ENCODE data around the gene TMX4. TPM values are rescaled to one million over a fixed set of nuclear protein-coding genes. Genes with fewer than 3 reads are reported as not detected.

The TMX4 gene
- total and polyA plus RNA-seq, 2 donors (not counting 3 experiments of a cell fraction or from before 2014, with no cell fraction given) = 6.5 to 30.3 TPM

DNA sequence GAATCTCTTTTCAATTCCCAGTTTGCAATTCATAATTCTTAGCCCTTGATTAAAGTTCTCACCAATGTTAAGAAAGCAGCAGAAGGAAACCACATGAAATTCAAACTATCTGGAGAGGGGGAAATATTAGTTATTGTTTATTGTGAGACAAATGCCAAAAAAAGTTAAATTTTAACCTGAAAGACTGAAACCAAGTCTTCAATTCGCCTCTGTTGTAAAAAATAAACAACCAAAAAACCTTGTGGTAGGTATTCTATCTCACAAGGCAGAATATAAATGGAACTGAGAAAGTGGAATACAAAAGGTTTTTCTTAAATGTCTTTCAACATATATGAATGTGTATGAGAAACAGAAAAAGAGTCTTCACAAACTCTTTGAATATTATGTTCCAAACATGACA lies 24.8 kb downstream of the TMX4 start:
- Histone ChIP-seq H3K27me3 (ENCODE audit: control insufficient read depth in 2 of 2, insufficient read depth in 2 of 2, low read length in 2 of 2) (no peaks in the 10 kb centered on the region), H3K9me3 (replicated peaks; ENCODE audit: control insufficient read depth, insufficient read depth, low read length) (no peaks in the 10 kb centered on the region), H3K9me1 (replicated peaks; ENCODE audit: control insufficient read depth, extremely low read depth, insufficient read depth, low read length) (no peaks in the 10 kb centered on the region), H3K4me2 (ENCODE audit: insufficient read depth, low read length) (no peak overlapping the region), H3K4me3 (replicated peaks in 1 of 3; ENCODE audit: insufficient read depth in 1 of 3, low read depth in 1 of 3, low read length in 3 of 3) (no peak overlapping the region), H3K79me2 (ENCODE audit: control insufficient read depth, insufficient read depth, low read length) (no peaks in the 10 kb centered on the region), H3K36me3 (ENCODE audit: control insufficient read depth in 2 of 2, extremely low read depth in 1 of 2, insufficient read depth in 2 of 2, low read length in 2 of 2) (peaks cover 0 to 2% of the 10 kb centered on the region in 2 experiments), H4K20me1 (replicated peaks; ENCODE audit: control insufficient read depth, extremely low read depth, insufficient read depth, low read length) (no peaks in the 10 kb centered on the region), H3K9ac (replicated peaks; ENCODE audit: extremely low read depth, insufficient read depth, low read length) (no peak overlapping the region), H3K4me1 (ENCODE audit: control insufficient read depth, extremely low read depth, insufficient read depth, low read length) (no peaks in the 10 kb centered on the region), H2AFZ (ENCODE audit: low read depth, low read length) (no peak overlapping the region), H3K27ac (ENCODE audit: insufficient read depth, low read depth, low read length) (no peak overlapping the region)
- no peak for DNase-seq (ENCODE audit: low read depth, low spot score)
- TF ChIP-seq, protein P1, sequence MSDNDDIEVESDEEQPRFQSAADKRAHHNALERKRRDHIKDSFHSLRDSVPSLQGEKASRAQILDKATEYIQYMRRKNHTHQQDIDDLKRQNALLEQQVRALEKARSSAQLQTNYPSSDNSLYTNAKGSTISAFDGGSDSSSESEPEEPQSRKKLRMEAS (IDR thresholded peaks at IDR 0.05; ENCODE audit: insufficient read depth, insufficient read length) = no peak
- TF ChIP-seq JUN (IDR thresholded peaks at IDR 0.05; ENCODE audit: borderline replicate concordance, insufficient read depth, insufficient read length, low read depth) (no peak), EZH2 (IDR thresholded peaks at IDR 0.05; ENCODE audit: borderline replicate concordance, low read depth, low read length, severe bottlenecking) (no peak), FOS (IDR thresholded peaks at IDR 0.05; ENCODE audit: borderline replicate concordance, insufficient read depth, low read length) (no peak), POLR2A (IDR thresholded peaks at IDR 0.05; ENCODE audit: low read depth, low read length) (no peak), GATA2 (IDR thresholded peaks at IDR 0.05; ENCODE audit: insufficient read depth, insufficient read length, low read depth, low read length) (no peak)
- TF ChIP-seq, protein P2, sequence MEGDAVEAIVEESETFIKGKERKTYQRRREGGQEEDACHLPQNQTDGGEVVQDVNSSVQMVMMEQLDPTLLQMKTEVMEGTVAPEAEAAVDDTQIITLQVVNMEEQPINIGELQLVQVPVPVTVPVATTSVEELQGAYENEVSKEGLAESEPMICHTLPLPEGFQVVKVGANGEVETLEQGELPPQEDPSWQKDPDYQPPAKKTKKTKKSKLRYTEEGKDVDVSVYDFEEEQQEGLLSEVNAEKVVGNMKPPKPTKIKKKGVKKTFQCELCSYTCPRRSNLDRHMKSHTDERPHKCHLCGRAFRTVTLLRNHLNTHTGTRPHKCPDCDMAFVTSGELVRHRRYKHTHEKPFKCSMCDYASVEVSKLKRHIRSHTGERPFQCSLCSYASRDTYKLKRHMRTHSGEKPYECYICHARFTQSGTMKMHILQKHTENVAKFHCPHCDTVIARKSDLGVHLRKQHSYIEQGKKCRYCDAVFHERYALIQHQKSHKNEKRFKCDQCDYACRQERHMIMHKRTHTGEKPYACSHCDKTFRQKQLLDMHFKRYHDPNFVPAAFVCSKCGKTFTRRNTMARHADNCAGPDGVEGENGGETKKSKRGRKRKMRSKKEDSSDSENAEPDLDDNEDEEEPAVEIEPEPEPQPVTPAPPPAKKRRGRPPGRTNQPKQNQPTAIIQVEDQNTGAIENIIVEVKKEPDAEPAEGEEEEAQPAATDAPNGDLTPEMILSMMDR (IDR thresholded peaks at IDR 0.05; ENCODE audit: extremely low read depth in 1 of 2, insufficient read depth in 1 of 2, low read depth in 1 of 2, low read length in 2 of 2) = no peak
- dilution Hi-C loops (cut with MboI; ENCODE audit: extremely low pct_ligation_motif_present, low sequenced_read_pairs) (no loop called here), intact Hi-C loops (cut with micrococcal nuclease) (no loop called here)
- CTCF ChIA-PET = no interaction called here
- POLR2A ChIA-PET = no interaction called here
- no peak for FAIRE-seq
- BruUV-seq (replicated peaks) = no TSS peak

Measured in endothelial cell of umbilical vein (primary cell).